Activated T-cell treated with anti-CD3 and anti-CD28 coated beads, Interleukin-2, amount 50 U/mL, for 4 hours (primary cell): Measurements from ENCODE around the gene OPTN. TPM values are rescaled to one million over a fixed set of nuclear protein-coding genes. Genes with fewer than 3 reads are reported as not detected.
"Not testable (repeated sequence)": the region's sequence is repeated elsewhere in the genome, so short reads cannot be mapped to it uniquely, and the experiment has no call there.

ENCODE experiments used
- ATAC-seq, 2 donors: fragments of 200-7000 bp; cut with Tn5 transposase; one replicate each; pipeline ENCODE4 v1.10.0; 2021
- DNase-seq: peaks from one replicate; pipeline ENCODE4 v3.0.0-alpha.2; 2020
- H3K27me3 Mint-ChIP-seq: one replicate; pipeline ENCODE4 v1.8.0; 2021; ENCODE audit warnings: low read depth, mixed read lengths
- H3K36me3 Mint-ChIP-seq: one replicate; pipeline ENCODE4 v1.8.0; 2022; ENCODE audit warnings: mixed read lengths; ENCODE audit not compliant: insufficient read depth
- H3K4me1 Mint-ChIP-seq: one replicate; pipeline ENCODE4 v1.8.0; 2021; ENCODE audit warnings: low read depth, mixed read lengths
- H3K4me3 Mint-ChIP-seq: one replicate; pipeline ENCODE4 v1.8.0; 2021; ENCODE audit warnings: mild to moderate bottlenecking, moderate library complexity, mixed read lengths
- H3K9me3 Mint-ChIP-seq: one replicate; pipeline ENCODE4 v1.8.0; 2021; ENCODE audit warnings: mixed read lengths
- total RNA-seq, 3 donors: library from RNA; stranded (reverse); gene quantifications; one replicate each; pipeline ENCODE4 v1.2.1, GENCODE V29; 2021

The OPTN gene
- 10 to 100 TPM; 14.6 to 29.0 (median 16.2) TPM for total RNA-seq

- Mint-ChIP-seq H3K4me1 (peaks cover 47% of the 10 kb centered on the region), H3K9me3 (no peaks in the 10 kb centered on the region), H3K27me3 (no peaks in the 10 kb centered on the region), H3K36me3 (peaks cover 2% of the 10 kb centered on the region), H3K4me3 (peak within 1 kb of the TSS; percentile 91)
- DNase-seq, result peak; percentile 72
- ATAC-seq, result peak; percentile 84 to 86
Measured at GRCh38 chr10:13099666-13100348, at the start of gene OPTN. TSS of gene OPTN (plus strand) at chr10:13100163. CDS start at chr10:13109123, 8,960 bp downstream.

- H3K9me3 Mint-ChIP-seq, result no peaks in the 10 kb centered on the region
- no peak overlapping the region for H3K4me3 Mint-ChIP-seq
- ATAC-seq, result no peak
Measured at GRCh38 chr10:13051126-13051694, 48.8 kb upstream of the OPTN start.

GRCh38 chr10:13053208-13053607 lies 46.8 kb upstream of the OPTN start:
- DNase-seq, H3K4me3 Mint-ChIP-seq, H3K4me1 Mint-ChIP-seq, H3K36me3 Mint-ChIP-seq, ATAC-seq, H3K9me3 Mint-ChIP-seq: not testable (repeated sequence)
- peaks cover 14% of the 10 kb centered on the region for H3K27me3 Mint-ChIP-seq

More at GRCh38 chr10:13051126-13051694, 48.8 kb upstream of the OPTN start:
- Mint-ChIP-seq H3K36me3 (no peaks in the 10 kb centered on the region), H3K27me3 (peaks cover 14% of the 10 kb centered on the region), H3K4me1 (no peaks in the 10 kb centered on the region)
- no peak for DNase-seq

GRCh38 chr10:13053794-13054462 lies 46.0 kb upstream of the OPTN start:
- no peak for ATAC-seq
- Mint-ChIP-seq H3K4me1 (no peaks in the 10 kb centered on the region), H3K36me3 (no peaks in the 10 kb centered on the region), H3K27me3 (peaks cover 14% of the 10 kb centered on the region), H3K4me3 (no peak overlapping the region), H3K9me3 (no peaks in the 10 kb centered on the region)
- DNase-seq, result no peak

- Mint-ChIP-seq H3K36me3 (no peaks in the 10 kb centered on the region), H3K4me3 (no peak overlapping the region), H3K4me1 (no peaks in the 10 kb centered on the region), H3K27me3 (peaks cover 16% of the 10 kb centered on the region), H3K9me3 (no peaks in the 10 kb centered on the region)
- ATAC-seq (no peak), DNase-seq (no peak)
Measured at GRCh38 chr10:13054844-13055243, 45.1 kb upstream of the OPTN start.

GRCh38 chr10:13056456-13057077 lies 43.4 kb upstream of the OPTN start:
- DNase-seq (no peak), ATAC-seq (no peak)
- Mint-ChIP-seq H3K4me3 (no peak overlapping the region), H3K4me1 (no peaks in the 10 kb centered on the region), H3K27me3 (peaks cover 17% of the 10 kb centered on the region), H3K9me3 (no peaks in the 10 kb centered on the region), H3K36me3 (no peaks in the 10 kb centered on the region)

- peaks cover 32% of the 10 kb centered on the region for H3K27me3 Mint-ChIP-seq
- ATAC-seq (peak; percentile 43 to 59), DNase-seq (no peak)
- no peaks in the 10 kb centered on the region for H3K36me3 Mint-ChIP-seq
- H3K4me1 Mint-ChIP-seq, result no peaks in the 10 kb centered on the region
- H3K4me3 Mint-ChIP-seq, result no peak overlapping the region
- peaks cover 3% of the 10 kb centered on the region for H3K9me3 Mint-ChIP-seq
Measured at GRCh38 chr10:13062803-13063202, 37.2 kb upstream of the OPTN start.

GRCh38 chr10:13066527-13066926 lies 33.4 kb upstream of the OPTN start:
- H3K27me3 Mint-ChIP-seq, result peaks cover 26% of the 10 kb centered on the region
- no peak for DNase-seq

GRCh38 chr10:13067431-13067830 lies 32.5 kb upstream of the OPTN start:
- peaks cover 3% of the 10 kb centered on the region for H3K9me3 Mint-ChIP-seq
- H3K4me3 Mint-ChIP-seq, result no peak overlapping the region
- H3K4me1 Mint-ChIP-seq, result no peaks in the 10 kb centered on the region
- DNase-seq (no peak), ATAC-seq (no peak)
- H3K36me3 Mint-ChIP-seq, result no peaks in the 10 kb centered on the region
- H3K27me3 Mint-ChIP-seq, result peaks cover 22% of the 10 kb centered on the region

More at GRCh38 chr10:13066527-13066926, 33.4 kb upstream of the OPTN start:
- Mint-ChIP-seq H3K4me3 (no peak overlapping the region), H3K9me3 (peaks cover 3% of the 10 kb centered on the region), H3K4me1 (no peaks in the 10 kb centered on the region), H3K36me3 (no peaks in the 10 kb centered on the region)
- ATAC-seq, result no peak

GRCh38 chr10:13068071-13068470 lies 31.9 kb upstream of the OPTN start:
- no peaks in the 10 kb centered on the region for H3K36me3 Mint-ChIP-seq
- peaks cover 3% of the 10 kb centered on the region for H3K9me3 Mint-ChIP-seq
- ATAC-seq (no peak), DNase-seq (no peak)
- H3K27me3 Mint-ChIP-seq, result peaks cover 22% of the 10 kb centered on the region
- H3K4me1 Mint-ChIP-seq, result no peaks in the 10 kb centered on the region
- no peak overlapping the region for H3K4me3 Mint-ChIP-seq

GRCh38 chr10:13068484-13068883 lies 31.5 kb upstream of the OPTN start:
- Mint-ChIP-seq H3K4me1 (no peaks in the 10 kb centered on the region), H3K9me3 (no peaks in the 10 kb centered on the region), H3K4me3 (no peak overlapping the region), H3K36me3 (no peaks in the 10 kb centered on the region), H3K27me3 (peaks cover 18% of the 10 kb centered on the region)
- no peak for DNase-seq
- no peak for ATAC-seq

- no peak overlapping the region for H3K4me3 Mint-ChIP-seq
- H3K4me1 Mint-ChIP-seq, result no peaks in the 10 kb centered on the region
- no peak for ATAC-seq
- no peaks in the 10 kb centered on the region for H3K36me3 Mint-ChIP-seq
- peaks cover 21% of the 10 kb centered on the region for H3K27me3 Mint-ChIP-seq
- H3K9me3 Mint-ChIP-seq, result no peaks in the 10 kb centered on the region
- no peak for DNase-seq
Measured at GRCh38 chr10:13072339-13072738, 27.6 kb upstream of the OPTN start.

- ATAC-seq (peak; percentile 62 to 71), DNase-seq (peak; percentile 21)
- Mint-ChIP-seq H3K36me3 (no peaks in the 10 kb centered on the region), H3K27me3 (peaks cover 20% of the 10 kb centered on the region), H3K4me1 (no peaks in the 10 kb centered on the region), H3K9me3 (peaks cover 10% of the 10 kb centered on the region), H3K4me3 (no peak overlapping the region)
Measured at GRCh38 chr10:13074563-13075451, 25.2 kb upstream of the OPTN start.
